ENCODE data around the gene PARL. TPM values are rescaled to one million over a fixed set of nuclear protein-coding genes. Genes with fewer than 3 reads are reported as not detected.

The PARL gene
- total RNA-seq, 1 donor from 2014 or later, result 47.8 TPM

GRCh38 chr3:183904833-183905780 lies 20.4 kb upstream of the PARL start:
- Mint-ChIP-seq H3K36me3 (no peaks in the 10 kb centered on the region), H3K9me3 (peaks cover 4% of the 10 kb centered on the region), H3K4me3 (no peak overlapping the region), H3K27me3 (ENCODE audit: low read depth) (peaks cover 3% of the 10 kb centered on the region), H3K4me1 (no peaks in the 10 kb centered on the region), H3K27ac (no peak overlapping the region)
- no peak for DNase-seq (ENCODE audit: low spot score in 2 of 2, unreplicated experiment in 2 of 2)
- no peak for TF ChIP-seq CTCF (IDR thresholded peaks at IDR 0.05; ENCODE audit: unreplicated experiment)

- Mint-ChIP-seq H3K27me3 (ENCODE audit: low read depth) (peaks cover 9% of the 10 kb centered on the region), H3K27ac (no peak overlapping the region), H3K36me3 (no peaks in the 10 kb centered on the region), H3K4me3 (no peak overlapping the region), H3K9me3 (peaks cover 9% of the 10 kb centered on the region), H3K4me1 (peaks cover 3% of the 10 kb centered on the region)
- no peak for TF ChIP-seq CTCF (IDR thresholded peaks at IDR 0.05; ENCODE audit: unreplicated experiment)
- no peak for DNase-seq (ENCODE audit: low spot score in 2 of 2, unreplicated experiment in 2 of 2)
Measured at GRCh38 chr3:183898028-183898431, 13.3 kb upstream of the PARL start.

- no peak for DNase-seq (ENCODE audit: low spot score in 2 of 2, unreplicated experiment in 2 of 2)
- no peak for TF ChIP-seq CTCF (IDR thresholded peaks at IDR 0.05; ENCODE audit: unreplicated experiment)
- H3K36me3 Mint-ChIP-seq, result no peaks in the 10 kb centered on the region
- H3K27me3 Mint-ChIP-seq (ENCODE audit: low read depth), result peaks cover 9% of the 10 kb centered on the region
- H3K9me3 Mint-ChIP-seq, result peaks cover 9% of the 10 kb centered on the region
- H3K4me1 Mint-ChIP-seq, result peaks cover 7% of the 10 kb centered on the region
- no peak overlapping the region for H3K4me3 Mint-ChIP-seq
- H3K27ac Mint-ChIP-seq, result no peak overlapping the region
Measured at GRCh38 chr3:183897606-183898005, 12.9 kb upstream of the PARL start.

- H3K27me3 Mint-ChIP-seq (ENCODE audit: low read depth), result peaks cover 9% of the 10 kb centered on the region
- no peak for TF ChIP-seq CTCF (IDR thresholded peaks at IDR 0.05; ENCODE audit: unreplicated experiment)
- H3K4me3 Mint-ChIP-seq, result no peak overlapping the region
- H3K27ac Mint-ChIP-seq, result no peak overlapping the region
- DNase-seq (ENCODE audit: low spot score in 2 of 2, unreplicated experiment in 2 of 2), result no peak
- H3K9me3 Mint-ChIP-seq, result peaks cover 9% of the 10 kb centered on the region
- no peaks in the 10 kb centered on the region for H3K36me3 Mint-ChIP-seq
- peaks cover 8% of the 10 kb centered on the region for H3K4me1 Mint-ChIP-seq
Measured at GRCh38 chr3:183896610-183897009, 11.9 kb upstream of the PARL start.

GRCh38 chr3:183896184-183896583 lies 11.5 kb upstream of the PARL start:
- Mint-ChIP-seq H3K4me1 (peaks cover 8% of the 10 kb centered on the region), H3K9me3 (peaks cover 9% of the 10 kb centered on the region), H3K36me3 (no peaks in the 10 kb centered on the region), H3K27ac (no peak overlapping the region), H3K4me3 (no peak overlapping the region), H3K27me3 (ENCODE audit: low read depth) (peaks cover 9% of the 10 kb centered on the region)
- DNase-seq (ENCODE audit: low spot score in 2 of 2, unreplicated experiment in 2 of 2), result no peak
- no peak for TF ChIP-seq CTCF (IDR thresholded peaks at IDR 0.05; ENCODE audit: unreplicated experiment)
